ENCODE results near the gene HEATR5B.

Gene HEATR5B

GRCh38 chr2:37083873-37084794, at the start of gene HEATR5B, which contains the start of gene GPATCH11:
HEATR5B (minus strand) TSS chr2:37084372; CDS start chr2:37083414, 958 bp downstream.
GPATCH11 (plus strand) TSS chr2:37084518; CDS start chr2:37088382, 3,864 bp downstream.
- peak; percentile 83 to 93 (median 92) for DNase-seq

- no peak for DNase-seq
Measured at GRCh38 chr2:37132914-37133313, 48.7 kb upstream of the HEATR5B start.

GRCh38 chr2:37125416-37125815, 41.2 kb upstream of the HEATR5B start:
- no peak for DNase-seq

- DNase-seq, result no peak
Measured at GRCh38 chr2:37119157-37119556, 35.0 kb upstream of the HEATR5B start.

GRCh38 chr2:37117566-37117965, 33.4 kb upstream of the HEATR5B start:
- no peak for DNase-seq

- DNase-seq, result no peak
Measured at GRCh38 chr2:37111958-37112357, 27.8 kb upstream of the HEATR5B start.

- no peak for DNase-seq
Measured at GRCh38 chr2:37110306-37111212, 26.4 kb upstream of the HEATR5B start.

GRCh38 chr2:37109523-37109922, 25.4 kb upstream of the HEATR5B start:
- DNase-seq, result no peak

GRCh38 chr2:37105150-37105549, 21.0 kb upstream of the HEATR5B start:
- no peak for DNase-seq

- no peak for DNase-seq
Measured at GRCh38 chr2:37104178-37104577, 20.0 kb upstream of the HEATR5B start.

- DNase-seq, result no peak
Measured at GRCh38 chr2:37102588-37102987, 18.4 kb upstream of the HEATR5B start.

GRCh38 chr2:37100054-37100453, 15.9 kb upstream of the HEATR5B start:
- no peak for DNase-seq

GRCh38 chr2:37098416-37099118, 14.4 kb upstream of the HEATR5B start:
- DNase-seq, result no peak

- no peak for DNase-seq
Measured at GRCh38 chr2:37096568-37096967, 12.4 kb upstream of the HEATR5B start.

- no peak for DNase-seq
Measured at GRCh38 chr2:37091873-37092272, 7.7 kb upstream of the HEATR5B start.

- DNase-seq, result no peak
Measured at GRCh38 chr2:37090019-37090477, 5.9 kb upstream of the HEATR5B start.

GRCh38 chr2:37085731-37086147, 1.6 kb upstream of the HEATR5B start:
- no peak for DNase-seq

- peak in 1 of 6 experiments; percentile 16 for DNase-seq
Measured at GRCh38 chr2:37084797-37085196, 625 bp upstream of the HEATR5B start.

- DNase-seq, result peak in 2 of 6 experiments; percentile 9 to 12
Measured at GRCh38 chr2:37080689-37081088, 3.5 kb downstream of the HEATR5B start.

GRCh38 chr2:37080266-37080665, 3.9 kb downstream of the HEATR5B start:
- DNase-seq, result no peak

GRCh38 chr2:37070931-37071330, 13.2 kb downstream of the HEATR5B start:
- DNase-seq, result no peak

- DNase-seq, result no peak
Measured at GRCh38 chr2:37068686-37069085, 15.5 kb downstream of the HEATR5B start.

- no peak for DNase-seq
Measured at GRCh38 chr2:37061776-37062175, 22.4 kb downstream of the HEATR5B start.
